IMR-90 (cell line): ENCODE measurements around the gene KRT82. TPM values are rescaled to one million over a fixed set of nuclear protein-coding genes. Genes with fewer than 3 reads are reported as not detected.

Source experiments
- ATAC-seq: fragments of 200-7000 bp; cut with Tn5 transposase; 2 replicates; pipeline ENCODE4 v1.9.1; 2020; ENCODE audit warnings: low read depth, mild to moderate bottlenecking, moderate library complexity
- BruUV-seq: library from RNA; stranded (reverse); fragments of 400-500 nt; replicated peaks from 2 replicates; lab custom pipeline; 2021; lab: Mats Ljungman, UMichigan
- CTCF ChIA-PET: fragments of 300-600 bp; formaldehyde crosslinking; extraction: SDS; loops from one replicate; lab custom pipeline; 2021; ENCODE audit warnings: antibody characterized with exemption; lab: Yijun Ruan, JAX
- POLR2A ChIA-PET: fragments of 300-600 bp; sonication (Branson Sonifier 250); formaldehyde crosslinking; loops from one replicate; lab custom pipeline; 2022; ENCODE audit warnings: antibody characterized with exemption; ENCODE audit not compliant: unreplicated experiment; lab: Charles Lee
- DNase-seq: peaks from one replicate; pipeline ENCODE4 v3.0.0; 2013
- H2AFZ ChIP-seq: replicated peaks from 2 replicates; pipeline ENCODE3; 2013; ENCODE audit warnings: low read length, mild to moderate bottlenecking; ENCODE audit not compliant: poor library complexity
- H2AK5ac ChIP-seq: 2 replicates; pipeline ENCODE4 v1.6.1; 2013; ENCODE audit warnings: low read depth, low read length, inconsistent platforms
- H2AK9ac ChIP-seq: replicated peaks from 2 replicates; pipeline ENCODE3; 2013; ENCODE audit warnings: mild to moderate bottlenecking, low read depth, low read length, moderate library complexity; ENCODE audit not compliant: poor library complexity
- H2BK120ac ChIP-seq: 2 replicates; pipeline ENCODE4 v1.6.1; 2013; ENCODE audit warnings: low read depth, low read length, inconsistent platforms
- H2BK15ac ChIP-seq: 3 replicates; pipeline ENCODE4 v1.6.1; 2013; ENCODE audit warnings: low read depth, low read length, inconsistent platforms
- H2BK20ac ChIP-seq: 2 replicates; pipeline ENCODE4 v1.6.1; 2013; ENCODE audit warnings: low read depth, mild to moderate bottlenecking, inconsistent platforms, low read length, moderate library complexity
- H2BK5ac ChIP-seq: 2 replicates; pipeline ENCODE4 v1.6.1; 2013; ENCODE audit warnings: mild to moderate bottlenecking, low read depth, low read length, inconsistent platforms; ENCODE audit not compliant: poor library complexity, severe bottlenecking
- H3K14ac ChIP-seq: replicated peaks from 2 replicates; pipeline ENCODE4 v1.6.1; 2013; ENCODE audit warnings: low read depth, low read length, inconsistent platforms
- H3K18ac ChIP-seq: 2 replicates; pipeline ENCODE4 v1.6.1; 2013; ENCODE audit warnings: low read depth, low read length, control low read depth
- H3K23ac ChIP-seq: 2 replicates; pipeline ENCODE4 v1.6.1; 2013; ENCODE audit warnings: low read depth, low read length, inconsistent platforms
- H3K27ac ChIP-seq: 2 replicates; pipeline ENCODE4 v1.5.1; 2013; ENCODE audit warnings: mild to moderate bottlenecking, control low read depth, low read length; ENCODE audit not compliant: insufficient read depth
- H3K27me3 ChIP-seq: 2 replicates; pipeline ENCODE4 v1.6.1; 2013; ENCODE audit warnings: low read length; ENCODE audit not compliant: control insufficient read depth, insufficient read depth
- H3K36me3 ChIP-seq: 2 replicates; pipeline ENCODE4 v1.6.1; 2013; ENCODE audit warnings: low read length, mixed read lengths; ENCODE audit not compliant: control insufficient read depth, insufficient read depth
- H3K4ac ChIP-seq: 2 replicates; pipeline ENCODE4 v1.6.1; 2013; ENCODE audit warnings: low read depth, low read length, inconsistent platforms
- H3K4me1 ChIP-seq: 2 replicates; pipeline ENCODE4 v1.6.1; 2013; ENCODE audit warnings: low read length, mixed read lengths; ENCODE audit not compliant: control insufficient read depth, insufficient read depth
- H3K4me2 ChIP-seq: 2 replicates; pipeline ENCODE4 v1.6.1; 2013; ENCODE audit warnings: low read depth, mild to moderate bottlenecking, control low read depth, low read length, moderate library complexity
- H3K4me3 ChIP-seq: 2 replicates; pipeline ENCODE4 v1.5.1; 2013; ENCODE audit warnings: low read depth, mild to moderate bottlenecking, control low read depth, low read length, moderate library complexity; ENCODE audit not compliant: insufficient read depth
- H3K56ac ChIP-seq: 2 replicates; pipeline ENCODE4 v1.6.1; 2013; ENCODE audit warnings: low read length, inconsistent platforms; ENCODE audit not compliant: insufficient read depth; ENCODE audit errors: extremely low read depth
- H3K79me1 ChIP-seq, 2 experiments: 2 replicates each; pipeline ENCODE4 v1.6.1; 2013; ENCODE audit warnings: low read length in 2 of 2, inconsistent platforms in 1 of 2, low read depth in 1 of 2
- H3K9ac ChIP-seq: 2 replicates; pipeline ENCODE4 v1.6.1; 2013; ENCODE audit warnings: low read depth, low read length, control low read depth
- H3K9me1 ChIP-seq: 2 replicates; pipeline ENCODE4 v1.6.1; 2013; ENCODE audit warnings: low read length, inconsistent platforms; ENCODE audit not compliant: insufficient read depth
- H3K9me3 ChIP-seq: 2 replicates; pipeline ENCODE4 v1.6.1; 2013; ENCODE audit warnings: low read length; ENCODE audit not compliant: control insufficient read depth, insufficient read depth
- H4K20me1 ChIP-seq: 2 replicates; pipeline ENCODE4 v1.6.1; 2013; ENCODE audit warnings: low read length, inconsistent platforms; ENCODE audit not compliant: insufficient read depth
- H4K5ac ChIP-seq: 2 replicates; pipeline ENCODE4 v1.6.1; 2013; ENCODE audit warnings: mild to moderate bottlenecking, low read depth, low read length, control low read depth
- H4K8ac ChIP-seq, 2 experiments: 2 replicates each; pipeline ENCODE4 v1.6.1; 2013; ENCODE audit warnings: low read depth in 2 of 2, low read length in 2 of 2, control low read depth in 1 of 2, inconsistent platforms in 1 of 2
- H4K91ac ChIP-seq: 2 replicates; pipeline ENCODE4 v1.6.1; 2013; ENCODE audit warnings: low read depth, low read length, inconsistent platforms; ENCODE audit not compliant: insufficient read depth
- BHLHE40 ChIP-seq: fragments of 150-350 bp; IDR thresholded peaks from 2 replicates; pipeline ENCODE4 v1.6.1; 2016; ENCODE audit warnings: mild to moderate bottlenecking, low read depth, low read length
- CEBPB ChIP-seq: IDR thresholded peaks from 2 replicates; pipeline ENCODE4 v1.6.1; 2012; ENCODE audit warnings: low read depth, low read length, improper control_type of control experiment
- CHD1 ChIP-seq: IDR thresholded peaks from 2 replicates; pipeline ENCODE4 v1.6.1; 2012; ENCODE audit warnings: low read depth, low read length, improper control_type of control experiment
- CTCF ChIP-seq: conservative IDR thresholded peaks from 2 replicates; pipeline ENCODE4 v1.5.1; 2012; ENCODE audit warnings: mild to moderate bottlenecking, low read depth, low read length, improper control_type of control experiment
- ELK1 ChIP-seq: fragments of 150-350 bp; IDR thresholded peaks from 2 replicates; pipeline ENCODE4 v1.6.1; 2016; ENCODE audit warnings: low read depth, mild to moderate bottlenecking, low read length, moderate library complexity, borderline replicate concordance
- FOS ChIP-seq: fragments of 150-350 bp; IDR thresholded peaks from 2 replicates; pipeline ENCODE4 v1.6.1; 2016; ENCODE audit warnings: low read depth, low read length
- MAZ ChIP-seq: IDR thresholded peaks from 2 replicates; pipeline ENCODE4 v1.6.1; 2012; ENCODE audit warnings: low read depth, mild to moderate bottlenecking, low read length, improper control_type of control experiment, moderate library complexity, borderline replicate concordance
- MXI1 ChIP-seq: IDR thresholded peaks from 2 replicates; pipeline ENCODE4 v1.6.1; 2012; ENCODE audit warnings: low read depth, mild to moderate bottlenecking, low read length, moderate library complexity, borderline replicate concordance
- NFE2L2 ChIP-seq: fragments of 150-350 bp; IDR thresholded peaks from 2 replicates; pipeline ENCODE4 v1.6.1; 2016; ENCODE audit warnings: low read depth, mild to moderate bottlenecking, low read length
- POLR2A ChIP-seq: IDR thresholded peaks from 2 replicates; pipeline ENCODE4 v1.6.1; 2012; ENCODE audit warnings: mild to moderate bottlenecking, low read depth, low read length
- RAD21 ChIP-seq: IDR thresholded peaks from 2 replicates; pipeline ENCODE4 v1.6.1; 2012; ENCODE audit warnings: low read length, improper control_type of control experiment
- RCOR1 ChIP-seq: IDR thresholded peaks from 2 replicates; pipeline ENCODE4 v1.6.1; 2012; ENCODE audit warnings: mild to moderate bottlenecking, low read length, improper control_type of control experiment; ENCODE audit not compliant: insufficient replicate concordance
- RFX5 ChIP-seq: IDR thresholded peaks from 2 replicates; pipeline ENCODE4 v1.8.0; 2012; ENCODE audit warnings: low read depth, mild to moderate bottlenecking, low read length, moderate library complexity
- SMC3 ChIP-seq: fragments of 150-350 bp; IDR thresholded peaks from 2 replicates; pipeline ENCODE4 v1.6.1; 2016; ENCODE audit warnings: low read depth, mild to moderate bottlenecking, antibody characterized with exemption, low read length, moderate library complexity
- USF2 ChIP-seq: fragments of 150-350 bp; IDR thresholded peaks from 2 replicates; pipeline ENCODE4 v1.6.1; 2017; ENCODE audit warnings: mild to moderate bottlenecking, antibody characterized with exemption, low read length, low read depth
- WGBS, 2 experiments: methylation state at CpG; one replicate each; pipeline versions ENCODE4 v1.1.5 to v1.1.7; 2013; ENCODE audit warnings: missing lambda C conversion rate in 2 of 2; ENCODE audit not compliant: insufficient read length in 1 of 2; ENCODE audit errors: extremely low coverage in 2 of 2; 5-methylcytosine and 5-hydroxymethylcytosine counted together
- dilution Hi-C: fragments of 300-500 bp; cut with HindIII; formaldehyde crosslinking; loops from one replicate; pipeline ENCODE4 v1.14.3; 2018; ENCODE audit warnings: low sequenced_read_pairs; ENCODE audit not compliant: unreplicated experiment
- in situ Hi-C: fragments of 300-500 bp; cut with MboI; formaldehyde crosslinking; loops from 3 replicates; pipeline ENCODE4 v1.14.3; 2019; ENCODE audit warnings: low sequenced_read_pairs, inconsistent platforms, mixed read lengths
- intact Hi-C: fragments of 100-400 bp; cut with micrococcal nuclease; formaldehyde crosslinking; loops from 2 replicates; pipeline ENCODE4 v1.10.0; 2022
- polyA plus RNA-seq, 3 experiments: library from polyadenylated mRNA; depleted of rRNA; stranded (reverse); fragments of >200 nt; gene quantifications; 2 replicates each; pipeline ENCODE4 v1.2.3, GENCODE V29; 2012; ENCODE audit warnings: low replicate concordance in 1 of 3
- total RNA-seq: library from RNA; depleted of rRNA; stranded (reverse); fragments of >200 nt; gene quantifications from 2 replicates; pipeline ENCODE4 v1.2.3, GENCODE V29; 2012

KRT82 gene
- total and polyA plus RNA-seq, 2 of the 4 experiments (the other 2 are of a cell fraction), result not detected

- no TSS peak for BruUV-seq
- H4K8ac ChIP-seq, result no peak overlapping the region
- no peaks in the 10 kb centered on the region for H3K79me1 ChIP-seq
- POLR2A ChIA-PET, result no interaction called here
- H3K4me2 ChIP-seq, result no peak overlapping the region
- no peak overlapping the region for H2AK9ac ChIP-seq
- H3K36me3 ChIP-seq, result no peaks in the 10 kb centered on the region
- no peak overlapping the region for H3K4ac ChIP-seq
- no peak overlapping the region for H2AFZ ChIP-seq
- no peaks in the 10 kb centered on the region for H4K20me1 ChIP-seq
- H3K4me1 ChIP-seq, result no peaks in the 10 kb centered on the region
- WGBS, 2 experiments, result 25% methylated on average over 2 of the region's 11 CpGs; no CpG with 5 or more reads in 1 of the 2 experiments
- no peak for ATAC-seq
- intact Hi-C loops, result no loop called here
- H3K4me3 ChIP-seq, result no peak overlapping the region
- in situ Hi-C loops, result no loop called here
- H3K27me3 ChIP-seq, result peaks cover 62% of the 10 kb centered on the region
- no peak overlapping the region for H4K5ac ChIP-seq
- H2BK20ac ChIP-seq, result no peak overlapping the region
- dilution Hi-C loops, result no loop called here
- H2AK5ac ChIP-seq, result no peak overlapping the region
- no peaks in the 10 kb centered on the region for H3K9me1 ChIP-seq
- H3K27ac ChIP-seq, result no peak overlapping the region
- H3K9ac ChIP-seq, result no peak overlapping the region
- no peak overlapping the region for H3K56ac ChIP-seq
- DNase-seq, result no peak
- H2BK15ac ChIP-seq, result no peak overlapping the region
- no peaks in the 10 kb centered on the region for H3K9me3 ChIP-seq
- H3K18ac ChIP-seq, result no peak overlapping the region
- H3K14ac ChIP-seq, result no peak overlapping the region
- no peak overlapping the region for H3K23ac ChIP-seq
- no peak overlapping the region for H4K91ac ChIP-seq
- CTCF ChIA-PET, result no interaction called here
- H2BK120ac ChIP-seq, result no peak overlapping the region
- H2BK5ac ChIP-seq, result no peak overlapping the region
- no peak for TF ChIP-seq CTCF
- TF ChIP-seq CHD1, result no peak
- TF ChIP-seq RCOR1, result no peak
- no peak for TF ChIP-seq NFE2L2
- no peak for TF ChIP-seq BHLHE40
- TF ChIP-seq RAD21, result no peak
- no peak for TF ChIP-seq POLR2A
- TF ChIP-seq USF2, result no peak
- TF ChIP-seq SMC3, result no peak
- no peak for TF ChIP-seq MXI1
- TF ChIP-seq FOS, result no peak
- TF ChIP-seq MAZ, result no peak
- TF ChIP-seq CEBPB, result no peak
- no peak for TF ChIP-seq RFX5
- no peak for TF ChIP-seq ELK1
These were observed 17.7 kb upstream of the KRT82 start for GRCh38 chr12:52423661-52424500.
